Type B pancreatic cell (in vitro differentiated cells): Measurements from ENCODE around the gene CNTN2. TPM values are rescaled to one million over a fixed set of nuclear protein-coding genes. Genes with fewer than 3 reads are reported as not detected.

Experiments used
- DNase-seq: peaks from one replicate; pipeline ENCODE4 v3.0.0; 2021; ENCODE audit warnings: mixed read lengths; ENCODE audit not compliant: unreplicated experiment; ENCODE audit errors: extremely low spot score
- H3K27ac Mint-ChIP-seq: 2 replicates; pipeline ENCODE4 v1.8.0; 2021; ENCODE audit warnings: mild to moderate bottlenecking, mixed read lengths
- H3K27me3 Mint-ChIP-seq: 2 replicates; pipeline ENCODE4 v1.8.0; 2021; ENCODE audit warnings: mixed read lengths
- H3K36me3 Mint-ChIP-seq: 2 replicates; pipeline ENCODE4 v1.8.0; 2021; ENCODE audit warnings: mixed read lengths
- H3K4me1 Mint-ChIP-seq: one replicate; pipeline ENCODE4 v1.8.0; 2021; ENCODE audit warnings: mixed read lengths; ENCODE audit not compliant: unreplicated experiment
- H3K4me3 Mint-ChIP-seq: 2 replicates; pipeline ENCODE4 v1.8.0; 2021; ENCODE audit warnings: mild to moderate bottlenecking, mixed read lengths
- H3K9me3 Mint-ChIP-seq: 2 replicates; pipeline ENCODE4 v1.8.0; 2021; ENCODE audit warnings: mixed read lengths
- CTCF ChIP-seq: fragments of 200-600 bp; sonication (generic); conservative IDR thresholded peaks from 2 replicates; pipeline ENCODE4 v1.5.0; 2021; ENCODE audit warnings: antibody characterized with exemption, mild to moderate bottlenecking
- total RNA-seq: library from RNA; stranded (reverse); gene quantifications from 2 replicates; pipeline ENCODE4 v1.2.1, GENCODE V29; 2021; ENCODE audit warnings: low replicate concordance

CNTN2 gene
- total RNA-seq, 1 donor from 2014 or later, result 6.3 TPM

DNA sequence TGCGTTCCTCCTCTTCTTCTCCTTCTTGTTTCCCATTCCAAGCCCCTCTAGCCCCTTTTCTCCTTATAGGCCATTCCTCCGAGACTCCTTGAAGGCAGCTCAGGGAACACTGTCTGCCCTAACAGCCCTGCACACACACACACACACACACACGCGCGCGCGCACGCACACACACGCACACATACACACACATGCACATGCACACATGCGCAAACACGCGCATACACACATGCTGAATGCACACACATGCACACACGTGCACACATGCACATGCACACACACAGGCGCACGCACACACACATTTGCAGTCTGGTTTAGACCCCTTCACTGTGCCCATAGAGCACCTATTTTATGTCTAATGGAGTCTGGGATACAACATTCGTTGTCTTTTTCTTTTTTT is 17.8 kb upstream of the CNTN2 start:
- no peak for DNase-seq
- no peaks in the 10 kb centered on the region for H3K9me3 Mint-ChIP-seq
- peaks cover 45% of the 10 kb centered on the region for H3K27me3 Mint-ChIP-seq
- no peak overlapping the region for H3K27ac Mint-ChIP-seq
- no peak overlapping the region for H3K4me3 Mint-ChIP-seq
- TF ChIP-seq CTCF, result no peak
- no peaks in the 10 kb centered on the region for H3K36me3 Mint-ChIP-seq
- H3K4me1 Mint-ChIP-seq, result peaks cover 5% of the 10 kb centered on the region

GRCh38 chr1:205026181-205026580 is 16.8 kb upstream of the CNTN2 start:
- Mint-ChIP-seq H3K27me3 (peaks cover 50% of the 10 kb centered on the region), H3K27ac (no peak overlapping the region), H3K4me1 (peaks cover 11% of the 10 kb centered on the region)

GRCh38 chr1:205028390-205028789 is 14.6 kb upstream of the CNTN2 start:
- no peak overlapping the region for H3K27ac Mint-ChIP-seq
- no peak for TF ChIP-seq CTCF
- DNase-seq, result no peak
- peaks cover 16% of the 10 kb centered on the region for H3K4me1 Mint-ChIP-seq
- H3K9me3 Mint-ChIP-seq, result no peaks in the 10 kb centered on the region
- H3K27me3 Mint-ChIP-seq, result peaks cover 63% of the 10 kb centered on the region
- H3K4me3 Mint-ChIP-seq, result no peak overlapping the region
- H3K36me3 Mint-ChIP-seq, result no peaks in the 10 kb centered on the region

More at GRCh38 chr1:205026181-205026580, 16.8 kb upstream of the CNTN2 start:
- no peak for DNase-seq
- Mint-ChIP-seq H3K36me3 (no peaks in the 10 kb centered on the region), H3K4me3 (no peak overlapping the region), H3K9me3 (no peaks in the 10 kb centered on the region)
- TF ChIP-seq CTCF, result no peak

DNA sequence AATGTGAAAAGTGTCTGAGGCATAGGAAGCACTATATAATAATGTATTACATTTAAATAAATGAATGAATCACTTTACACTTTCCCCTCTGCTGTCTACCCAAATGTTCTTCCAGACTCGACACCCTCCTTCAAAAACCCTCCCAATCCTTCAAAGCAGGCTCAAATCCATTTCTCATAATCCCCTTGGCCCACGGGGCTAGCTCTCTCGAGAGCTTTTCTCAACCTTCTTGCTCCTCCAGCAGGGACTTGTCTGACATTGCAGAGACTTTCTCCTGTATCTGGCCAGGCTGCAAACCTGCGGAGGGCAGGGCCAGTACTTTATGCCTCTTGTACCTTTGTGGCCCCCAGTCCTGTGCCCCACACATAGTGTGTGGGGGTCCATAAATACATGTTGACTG is 14.1 kb upstream of the CNTN2 start:
- Mint-ChIP-seq H3K27ac (no peak overlapping the region), H3K9me3 (no peaks in the 10 kb centered on the region), H3K36me3 (no peaks in the 10 kb centered on the region), H3K4me1 (peaks cover 16% of the 10 kb centered on the region), H3K27me3 (peaks cover 63% of the 10 kb centered on the region), H3K4me3 (no peak overlapping the region)
- no peak for DNase-seq
- TF ChIP-seq CTCF, result no peak

GRCh38 chr1:205030241-205030640 is 12.8 kb upstream of the CNTN2 start:
- H3K27me3 Mint-ChIP-seq, result peaks cover 62% of the 10 kb centered on the region
- H3K4me1 Mint-ChIP-seq, result peaks cover 16% of the 10 kb centered on the region
- TF ChIP-seq CTCF, result no peak
- H3K9me3 Mint-ChIP-seq, result no peaks in the 10 kb centered on the region
- no peak overlapping the region for H3K4me3 Mint-ChIP-seq
- no peak for DNase-seq
- H3K27ac Mint-ChIP-seq, result no peak overlapping the region
- H3K36me3 Mint-ChIP-seq, result no peaks in the 10 kb centered on the region

GRCh38 chr1:205030896-205031295 is 12.1 kb upstream of the CNTN2 start:
- peaks cover 67% of the 10 kb centered on the region for H3K27me3 Mint-ChIP-seq
- no peak for TF ChIP-seq CTCF
- H3K4me1 Mint-ChIP-seq, result peaks cover 16% of the 10 kb centered on the region
- H3K4me3 Mint-ChIP-seq, result no peak overlapping the region
- no peak for DNase-seq
- H3K27ac Mint-ChIP-seq, result no peak overlapping the region
- H3K36me3 Mint-ChIP-seq, result no peaks in the 10 kb centered on the region
- no peaks in the 10 kb centered on the region for H3K9me3 Mint-ChIP-seq
